ENCODE measurements around the gene SLC19A2.

Gene SLC19A2

GRCh38 chr1:169426174-169426705, 59.5 kb downstream of the SLC19A2 start:
- Mint-ChIP-seq H3K4me3 (no peak overlapping the region), H3K9me3 (no peaks in the 10 kb centered on the region), H3K36me3 (ENCODE audit: low read depth) (no peaks in the 10 kb centered on the region), H3K4me1 (ENCODE audit: low read depth) (peaks cover 8% of the 10 kb centered on the region), H3K27me3 (peaks cover 86% of the 10 kb centered on the region), H3K27ac (no peak overlapping the region)
- DNase-seq = no peak

GRCh38 chr1:169421309-169421708, 64.4 kb downstream of the SLC19A2 start:
- peaks cover 45% of the 10 kb centered on the region for H3K27me3 Mint-ChIP-seq
- H3K9me3 Mint-ChIP-seq = no peaks in the 10 kb centered on the region
- no peak for DNase-seq
- no peak overlapping the region for H3K4me3 Mint-ChIP-seq
- H3K4me1 Mint-ChIP-seq (ENCODE audit: low read depth) = no peaks in the 10 kb centered on the region
- no peaks in the 10 kb centered on the region for H3K36me3 Mint-ChIP-seq (ENCODE audit: low read depth)
- H3K27ac Mint-ChIP-seq = no peak overlapping the region

- Mint-ChIP-seq H3K4me3 (no peak overlapping the region), H3K9me3 (peaks cover 24% of the 10 kb centered on the region), H3K4me1 (ENCODE audit: low read depth) (no peaks in the 10 kb centered on the region), H3K36me3 (ENCODE audit: low read depth) (no peaks in the 10 kb centered on the region), H3K27ac (no peak overlapping the region), H3K27me3 (peaks cover 3% of the 10 kb centered on the region)
- no peak for DNase-seq
Observed at GRCh38 chr1:169414952-169415351, 70.8 kb downstream of the SLC19A2 start.
